Heart left ventricle (tissue), 16 donors: ENCODE data around the gene ACOT13. TPM values are rescaled to one million over a fixed set of nuclear protein-coding genes. Genes with fewer than 3 reads are reported as not detected.
"Not testable (repeated sequence)": the region's sequence is repeated elsewhere in the genome, so short reads cannot be mapped to it uniquely, and the experiment has no call there.

Source experiments
- ATAC-seq, 4 donors: fragments of 200-7000 bp; cut with Tn5 transposase; one replicate each; pipeline ENCODE4 v1.9.1; 2020 to 2022; ENCODE audit warnings: moderate library complexity in 4 of 4, mild to moderate bottlenecking in 3 of 4, moderate number of reproducible peaks in 1 of 4
- DNase-seq, 5 donors: peaks; one replicate each; pipeline ENCODE4 v3.0.0-alpha.2; 2020
- H3K27ac ChIP-seq, 12 donors: fragments of 200-600 bp; sonication (generic) in 4 of 12; one replicate each; pipeline versions ENCODE4 v1.5.0 to v1.8.0; 2016 to 2022; ENCODE audit warnings: mild to moderate bottlenecking in 2 of 12
- H3K27me3 ChIP-seq, 9 donors: fragments of 200-600 bp; sonication (generic) in 2 of 9; one replicate each; pipeline versions ENCODE4 v1.5.1 to v1.8.0; 2016 to 2022; ENCODE audit warnings: mild to moderate bottlenecking in 3 of 9
- H3K36me3 ChIP-seq, 9 donors: fragments of 200-600 bp; sonication (generic) in 2 of 9; one replicate each; pipeline versions ENCODE4 v1.5.0 to v1.8.0; 2018 to 2022; ENCODE audit warnings: mild to moderate bottlenecking in 2 of 9
- H3K4me1 ChIP-seq, 12 donors: fragments of 200-600 bp; sonication (generic) in 4 of 12; one replicate each; pipeline versions ENCODE4 v1.5.0 to v1.8.0; 2016 to 2022; ENCODE audit warnings: mild to moderate bottlenecking in 3 of 12
- H3K4me3 ChIP-seq, 12 donors: fragments of 200-600 bp; sonication (generic) in 4 of 12; one replicate each; pipeline versions ENCODE4 v1.5.0 to v1.8.0; 2017 to 2022; ENCODE audit warnings: mild to moderate bottlenecking in 9 of 12, moderate library complexity in 4 of 12
- H3K9me3 ChIP-seq, 12 donors: fragments of 200-600 bp; sonication (generic) in 4 of 12; one replicate each; pipeline versions ENCODE4 v1.5.0 to v1.8.0; 2016 to 2022; ENCODE audit warnings: mild to moderate bottlenecking in 1 of 12
- POLR2A ChIP-seq, 2 donors: fragments of 450-650 bp; IDR thresholded peaks; one replicate each; pipeline ENCODE4 v1.6.1; 2017; ENCODE audit warnings: antibody characterized with exemption in 2 of 2, mild to moderate bottlenecking in 2 of 2, moderate library complexity in 2 of 2
- WGBS, 4 donors: extraction: QIAGEN DNeasy Blood & Tissue Kit in 2 of 4; methylation state at CpG; one replicate each; pipeline versions ENCODE4 v1.1.5 to v1.1.7; 2013 to 2018; 5-methylcytosine and 5-hydroxymethylcytosine counted together
- intact Hi-C, 10 donors: fragments of 100-400 bp; cut with DNase I; formaldehyde crosslinking; loops; one replicate each; pipeline versions ENCODE4 v1.11.1 to v1.14.2; 2022
- polyA plus RNA-seq, 2 donors: library from polyadenylated mRNA; stranded (reverse); fragments of 200-250 nt; gene quantifications; one replicate each; pipeline ENCODE4 v1.2.3, GENCODE V29; 2013
- total RNA-seq, 9 donors: library from RNA; depleted of rRNA in 2 of 9; stranded (reverse); fragments of >200 nt in 2 of 9; fragmentation: NEBNext Ultra II Directional in 3 of 9; extraction: Animal tissue kit (Norgen Biotek cat#: 25700) in 3 of 9; gene quantifications; one replicate each; pipeline versions ENCODE4 v1.1.0 to v1.2.4, GENCODE V29; 2016 to 2023
- TF ChIP-seq, protein P1 (sequence below), 12 donors: fragments of 200-600 bp; sonication (generic) in 4 of 12; IDR thresholded peaks; one replicate each; pipeline versions ENCODE4 v1.5.0 to v1.8.0; 2018 to 2022; ENCODE audit warnings: antibody characterized with exemption in 12 of 12, mild to moderate bottlenecking in 5 of 12
- donor health status: ischemic (EF 13 %, LVEDD 7.1; RV severe dilation, severe dysfunction).
- donor health status: healthy with polysubstance abuse.
- donor health status: DM: no; HTN: yes; CAD: no.
- donor health status: DM: no; HTN: no; CAD: no.
- donor health status: ischemic (EF 25% LVEDD 6.9; RV normal size, moderate dysfunction).
- donor health status: ischemic (EF 25% LVEDD 5.7; RV mildly dilated, moderate dysfunction).
- donor health status: healthy.
- donor health status: DM: yes; HTN: yes; CAD: no.
- donor health status: ischemic (EF 35%, LVEDD 5.7; RV mildly dilated, moderate dysfunction).
- donor health status: nonischemic (EF 11% LVEDD 7.7; RV severe dilation, severe dysfunction).
- donor health status: DM: yes; HTN: yes; CAD: no.
- donor health status: PGD.
- donor health status: ischemic (EF 29% LVEDD 5.4; RV normal size, mild dysfunction).
- donor health status: nonischemic (EF 23%, LVEDD 6.1; RV moderate dilation, normal function).

ACOT13 gene
- total and polyA plus RNA-seq, 11 donors, result 21.6 to 160 (median 55.3) TPM

DNA sequence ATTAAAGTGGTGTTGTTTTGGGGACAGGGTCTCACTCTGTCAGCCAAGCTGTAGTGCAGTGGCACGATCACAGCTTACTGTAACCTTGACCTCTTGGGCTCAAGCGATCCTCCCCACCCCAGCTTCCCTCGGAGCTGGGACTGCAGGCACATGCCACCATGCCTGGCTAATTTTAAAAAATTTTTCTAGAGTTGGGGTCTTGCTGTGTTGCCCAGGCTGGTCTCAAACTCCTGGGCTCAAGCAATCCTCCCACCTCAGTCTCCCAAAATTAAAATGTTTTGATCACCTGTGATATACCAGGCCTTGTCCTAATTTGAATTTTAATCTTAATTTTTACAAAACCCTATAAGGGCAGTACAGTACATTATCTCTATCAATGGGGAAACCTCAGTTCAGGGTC lies 25.5 kb downstream of the ACOT13 start:
- H3K27me3 ChIP-seq, result no peaks in the 10 kb centered on the region
- no peak for DNase-seq
- H3K4me1 ChIP-seq, result peaks cover 0 to 26% (median 7%) of the 10 kb centered on the region in 12 donors
- TF ChIP-seq, protein P1, sequence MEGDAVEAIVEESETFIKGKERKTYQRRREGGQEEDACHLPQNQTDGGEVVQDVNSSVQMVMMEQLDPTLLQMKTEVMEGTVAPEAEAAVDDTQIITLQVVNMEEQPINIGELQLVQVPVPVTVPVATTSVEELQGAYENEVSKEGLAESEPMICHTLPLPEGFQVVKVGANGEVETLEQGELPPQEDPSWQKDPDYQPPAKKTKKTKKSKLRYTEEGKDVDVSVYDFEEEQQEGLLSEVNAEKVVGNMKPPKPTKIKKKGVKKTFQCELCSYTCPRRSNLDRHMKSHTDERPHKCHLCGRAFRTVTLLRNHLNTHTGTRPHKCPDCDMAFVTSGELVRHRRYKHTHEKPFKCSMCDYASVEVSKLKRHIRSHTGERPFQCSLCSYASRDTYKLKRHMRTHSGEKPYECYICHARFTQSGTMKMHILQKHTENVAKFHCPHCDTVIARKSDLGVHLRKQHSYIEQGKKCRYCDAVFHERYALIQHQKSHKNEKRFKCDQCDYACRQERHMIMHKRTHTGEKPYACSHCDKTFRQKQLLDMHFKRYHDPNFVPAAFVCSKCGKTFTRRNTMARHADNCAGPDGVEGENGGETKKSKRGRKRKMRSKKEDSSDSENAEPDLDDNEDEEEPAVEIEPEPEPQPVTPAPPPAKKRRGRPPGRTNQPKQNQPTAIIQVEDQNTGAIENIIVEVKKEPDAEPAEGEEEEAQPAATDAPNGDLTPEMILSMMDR (IDR thresholded peaks at IDR 0.05), result no peak
- no peak for TF ChIP-seq POLR2A (IDR thresholded peaks at IDR 0.05)
- ATAC-seq, result no peak
- H3K9me3 ChIP-seq, result no peaks in the 10 kb centered on the region
- H3K36me3 ChIP-seq, result peaks cover 0 to 8% (median under 1%) of the 10 kb centered on the region in 9 donors
- no peak overlapping the region for H3K27ac ChIP-seq
- no peak overlapping the region for H3K4me3 ChIP-seq
- WGBS, 4 donors, result 59 to 72% (median 63%) methylated on average over 3 of the region's 3 CpGs
- intact Hi-C loops, result loop anchor here in 5 of 10 donors (2.0 to 10.0 kb wide), 4 partner anchors 112 to 268 kb away; partner anchors contain the start of gene ALDH5A1 (in 1 of the 5)

DNA sequence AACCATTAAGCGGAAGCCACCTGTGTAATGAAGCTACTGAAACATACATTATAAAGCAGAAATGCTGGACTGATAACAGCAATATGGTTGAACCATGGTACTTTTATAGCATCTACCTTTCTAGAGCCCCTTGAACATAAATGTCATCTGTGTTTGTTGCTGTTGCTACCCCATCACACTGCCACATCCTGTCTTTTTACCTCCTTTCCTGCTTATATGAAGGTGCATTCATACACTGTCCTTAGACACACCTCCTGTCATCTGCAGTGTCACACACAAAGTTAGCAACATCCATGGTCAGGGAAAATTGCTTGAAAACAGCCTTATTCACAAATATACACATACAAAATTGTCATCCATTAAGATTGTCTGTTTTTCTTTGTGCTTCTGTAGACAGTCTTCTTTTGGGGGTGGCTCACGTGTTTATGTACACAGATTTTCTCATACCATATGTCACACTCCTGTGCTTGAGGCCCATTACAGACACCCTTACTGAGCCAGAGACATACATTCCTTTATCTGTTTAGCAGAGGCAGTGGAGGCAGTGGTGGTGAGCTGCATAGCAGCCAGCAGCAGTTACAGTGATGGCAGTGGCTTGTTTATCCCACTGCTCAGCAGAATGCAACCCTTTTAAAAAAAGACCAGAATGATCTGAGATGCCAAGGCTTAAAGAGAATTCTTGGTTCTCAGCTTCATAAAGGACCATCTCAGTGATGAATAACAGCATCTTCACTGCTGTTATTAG lies 26.1 kb downstream of the ACOT13 start:
- peaks cover 0 to 7% (median 0%) of the 10 kb centered on the region in 9 donors for H3K36me3 ChIP-seq

DNA sequence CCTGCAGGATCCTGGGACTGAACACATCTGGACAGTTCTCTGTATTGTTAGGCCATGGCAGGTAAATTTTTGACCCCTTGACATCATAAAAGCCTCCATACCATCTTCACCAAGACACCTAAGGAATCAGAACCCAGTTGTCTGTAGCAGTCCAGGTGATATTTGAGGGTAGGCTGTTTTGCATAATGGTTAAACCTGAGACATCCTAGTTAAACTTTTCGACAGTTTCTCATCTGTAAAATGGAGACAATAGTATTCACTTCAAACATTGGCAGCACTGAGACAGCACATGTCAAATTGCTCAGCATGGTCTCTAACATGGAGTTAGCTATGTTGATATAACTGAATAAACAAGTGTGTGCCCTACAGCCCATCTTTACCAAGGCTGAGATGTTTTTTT lies 27.3 kb downstream of the ACOT13 start:
- Histone ChIP-seq H3K9me3 (no peaks in the 10 kb centered on the region), H3K27me3 (no peaks in the 10 kb centered on the region), H3K27ac (no peak overlapping the region), H3K4me1 (peaks cover 0 to 30% (median 7%) of the 10 kb centered on the region in 12 donors), H3K4me3 (no peak overlapping the region), H3K36me3 (peaks cover 0 to 12% (median 4%) of the 10 kb centered on the region in 9 donors)
- ATAC-seq, result no peak
- DNase-seq, result no peak
- intact Hi-C loops, result loop anchor here in 8 of 10 donors (1.0 to 10.0 kb wide), 7 partner anchors 111 to 269 kb away; partner anchors contain the start of gene ALDH5A1 (in 1 of the 8)
- TF ChIP-seq, protein P1 (IDR thresholded peaks at IDR 0.05), result no peak
- TF ChIP-seq POLR2A (IDR thresholded peaks at IDR 0.05), result no peak
- WGBS, 4 donors, result 82 to 100% (median 94%) methylated on average over 1 of the region's 1 CpG

More for the DNA sequence above, 26.1 kb downstream of the ACOT13 start:
- TF ChIP-seq, protein P1 (IDR thresholded peaks at IDR 0.05), result no peak
- TF ChIP-seq POLR2A (IDR thresholded peaks at IDR 0.05), result no peak
- intact Hi-C loops, result loop anchor here in 5 of 10 donors (2.0 to 10.0 kb wide), 4 partner anchors 112 to 268 kb away; partner anchors contain the start of gene ALDH5A1 (in 1 of the 5)
- no peak for ATAC-seq
- no peaks in the 10 kb centered on the region for H3K27me3 ChIP-seq
- H3K9me3 ChIP-seq, result no peaks in the 10 kb centered on the region
- no peak for DNase-seq
- no peak overlapping the region for H3K4me3 ChIP-seq
- no peak overlapping the region for H3K27ac ChIP-seq
- peaks cover 0 to 30% (median 7%) of the 10 kb centered on the region in 12 donors for H3K4me1 ChIP-seq
- 89 to 91% (median 90%) methylated on average over 2 of the region's 2 CpGs for WGBS, 4 donors

DNA sequence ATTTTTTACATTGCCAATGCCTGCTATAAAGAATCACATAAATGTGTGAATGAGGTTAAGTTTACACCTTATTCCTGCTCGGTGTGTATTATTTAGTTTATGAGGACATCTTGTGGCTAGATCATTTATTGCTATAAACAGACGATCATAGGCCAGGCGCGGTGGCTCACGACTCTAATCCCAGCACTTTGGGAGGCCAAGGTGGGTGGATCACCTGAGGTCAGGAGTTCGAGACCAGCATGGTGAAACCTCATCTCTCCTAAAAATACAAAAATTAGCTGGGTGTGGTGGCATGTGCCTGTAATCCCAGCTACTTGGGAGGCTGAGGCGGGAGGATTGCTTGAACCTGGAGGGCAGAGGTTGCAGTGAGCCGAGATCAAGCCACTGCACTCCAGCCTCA lies 28.8 kb downstream of the ACOT13 start:
- Histone ChIP-seq H3K4me1 (peaks cover 0 to 24% (median 7%) of the 10 kb centered on the region in 12 donors), H3K36me3 (peaks cover 0 to 27% (median 4%) of the 10 kb centered on the region in 9 donors)
- not testable (repeated sequence) for H3K27ac ChIP-seq, H3K9me3 ChIP-seq, DNase-seq, H3K4me3 ChIP-seq, H3K27me3 ChIP-seq
- TF ChIP-seq, protein P1 (IDR thresholded peaks at IDR 0.05), result peak in 10 of 12 donors; percentile 38 to 64 (median 52)
- ATAC-seq, result peak; percentile 72 to 81 (median 78)
- WGBS, 4 donors, result 30 to 36% (median 33%) methylated on average over 8 of the region's 8 CpGs
- intact Hi-C loops, result loop anchor here in 9 of 10 donors (2.0 to 10.0 kb wide), 7 partner anchors 113 to 271 kb away; partner anchors contain the start of gene ALDH5A1 (in 1 of the 9)
